ENCODE measurements around the gene CTNNA3. TPM values are rescaled to one million over a fixed set of nuclear protein-coding genes. Genes with fewer than 3 reads are reported as not detected.

Gene CTNNA3
- total RNA-seq, 1 donor from 2014 or later = 0.46 TPM

GRCh38 chr10:66926841-66927240 lies 769.2 kb downstream of the CTNNA3 start:
- TF ChIP-seq CTCF (conservative IDR thresholded peaks at IDR 0.05; ENCODE audit: low read depth, low read length) = no peak
- DNase-seq (ENCODE audit: low read depth) = no peak

GRCh38 chr10:66925896-66926715 lies 769.9 kb downstream of the CTNNA3 start, which contains the start of gene LRRTM3:
TSS of gene LRRTM3 (plus strand) at chr10:66926036.
- TF ChIP-seq CTCF (conservative IDR thresholded peaks at IDR 0.05; ENCODE audit: low read depth, low read length) = peak; percentile 79
- DNase-seq (ENCODE audit: low read depth) = peak; percentile 39
- peak within 1 kb of the TSS; percentile 16 for H3K4me3 ChIP-seq (ENCODE audit: low read depth, low read length)

More at GRCh38 chr10:66926841-66927240, 769.2 kb downstream of the CTNNA3 start:
- no peak overlapping the region for H3K4me3 ChIP-seq (ENCODE audit: low read depth, low read length)

- no peak for DNase-seq (ENCODE audit: low read depth)
- no peak for TF ChIP-seq CTCF (conservative IDR thresholded peaks at IDR 0.05; ENCODE audit: low read depth, low read length)
- H3K4me3 ChIP-seq (ENCODE audit: low read depth, low read length) = no peak overlapping the region
These were observed 770.6 kb downstream of the CTNNA3 start for GRCh38 chr10:66925373-66925772.

- no peak overlapping the region for H3K4me3 ChIP-seq (ENCODE audit: low read depth, low read length)
- no peak for TF ChIP-seq CTCF (conservative IDR thresholded peaks at IDR 0.05; ENCODE audit: low read depth, low read length)
- DNase-seq (ENCODE audit: low read depth) = no peak
These were observed 771.2 kb downstream of the CTNNA3 start for GRCh38 chr10:66924674-66925345.

GRCh38 chr10:66919248-66919647 lies 776.7 kb downstream of the CTNNA3 start:
- no peak for TF ChIP-seq CTCF (conservative IDR thresholded peaks at IDR 0.05; ENCODE audit: low read depth, low read length)
- no peak for DNase-seq (ENCODE audit: low read depth)
- H3K4me3 ChIP-seq (ENCODE audit: low read depth, low read length) = no peak overlapping the region

GRCh38 chr10:66917104-66917503 lies 778.9 kb downstream of the CTNNA3 start:
- DNase-seq (ENCODE audit: low read depth) = no peak
- no peak overlapping the region for H3K4me3 ChIP-seq (ENCODE audit: low read depth, low read length)
- peak; percentile 38 for TF ChIP-seq CTCF (conservative IDR thresholded peaks at IDR 0.05; ENCODE audit: low read depth, low read length)
